ENCODE measurements around the gene STARD3NL. TPM values are rescaled to one million over a fixed set of nuclear protein-coding genes. Genes with fewer than 3 reads are reported as not detected.
"Not testable (repeated sequence)": the region's sequence is repeated elsewhere in the genome, so short reads cannot be mapped to it uniquely, and the experiment has no call there.

The STARD3NL gene
- total RNA-seq, 1 experiment from 2014 or later = 267 TPM

GRCh38 chr7:38264602-38265001 lies 86.6 kb downstream of the STARD3NL start:
- not testable (repeated sequence) for DNase-seq (ENCODE audit: low spot score)

GRCh38 chr7:38265958-38266357 lies 87.9 kb downstream of the STARD3NL start:
- DNase-seq (ENCODE audit: low spot score) = not testable (repeated sequence)

- DNase-seq (ENCODE audit: low spot score) = not testable (repeated sequence)
Observed at GRCh38 chr7:38269704-38270346, 91.8 kb downstream of the STARD3NL start.

- DNase-seq (ENCODE audit: low spot score) = not testable (repeated sequence)
Observed at GRCh38 chr7:38270405-38270804, 92.4 kb downstream of the STARD3NL start.

DNA sequence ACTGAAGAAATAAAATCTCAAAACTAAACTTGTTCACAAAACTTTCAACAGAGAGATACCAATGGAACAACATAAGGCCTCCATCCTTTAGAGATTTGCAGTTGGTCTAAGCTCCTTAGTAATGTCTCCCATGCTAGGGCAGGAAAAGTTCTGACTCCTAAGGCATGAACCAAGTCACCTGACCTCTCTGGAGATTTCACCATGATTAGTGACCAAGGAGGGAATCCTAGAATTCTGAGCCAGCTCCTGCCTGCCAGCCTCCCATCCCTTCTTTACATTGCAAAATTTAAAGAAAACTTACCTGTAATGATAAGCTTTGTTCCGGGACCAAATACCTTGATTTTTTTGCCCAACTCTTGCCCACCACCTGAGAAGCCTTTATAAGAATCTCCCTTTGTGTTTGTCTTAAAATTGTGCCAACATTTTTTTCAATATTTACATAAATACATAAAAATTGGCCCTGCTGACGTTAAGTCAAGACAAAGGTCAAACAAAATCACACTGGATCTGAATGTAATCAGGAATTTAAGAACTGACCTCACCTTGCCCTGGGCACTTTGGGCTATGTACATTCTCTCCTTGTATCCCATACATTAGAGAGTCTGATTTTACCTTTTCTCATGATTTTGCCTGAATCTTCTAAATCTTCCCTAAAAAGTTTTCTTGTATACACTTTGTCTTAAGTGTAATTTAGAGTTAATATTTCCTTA lies 95.4 kb downstream of the STARD3NL start, which contains the start of gene TARP:
Gene TARP, minus strand, starts transcription at position 351 of the 710 bp plus-strand sequence.
- DNase-seq (ENCODE audit: low spot score) = no peak

DNA sequence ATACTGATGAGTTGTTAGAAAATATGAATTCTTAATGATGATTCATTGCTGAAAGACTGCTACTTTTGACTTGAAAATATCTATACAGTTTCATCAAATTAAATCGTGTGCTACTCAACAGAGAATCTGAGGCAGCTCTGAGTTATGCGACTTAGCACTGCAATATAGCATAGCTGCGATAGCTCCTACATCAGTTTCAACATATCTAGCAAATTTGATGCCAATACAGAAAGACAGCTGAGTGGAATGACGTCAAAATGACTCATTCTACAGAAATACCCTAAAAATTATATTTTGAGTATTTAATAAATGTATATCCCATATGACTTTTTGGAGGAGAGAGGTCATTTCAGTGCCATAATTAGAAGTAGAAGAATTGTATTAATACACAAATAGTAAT lies 96.4 kb downstream of the STARD3NL start:
- DNase-seq (ENCODE audit: low spot score) = no peak

DNA sequence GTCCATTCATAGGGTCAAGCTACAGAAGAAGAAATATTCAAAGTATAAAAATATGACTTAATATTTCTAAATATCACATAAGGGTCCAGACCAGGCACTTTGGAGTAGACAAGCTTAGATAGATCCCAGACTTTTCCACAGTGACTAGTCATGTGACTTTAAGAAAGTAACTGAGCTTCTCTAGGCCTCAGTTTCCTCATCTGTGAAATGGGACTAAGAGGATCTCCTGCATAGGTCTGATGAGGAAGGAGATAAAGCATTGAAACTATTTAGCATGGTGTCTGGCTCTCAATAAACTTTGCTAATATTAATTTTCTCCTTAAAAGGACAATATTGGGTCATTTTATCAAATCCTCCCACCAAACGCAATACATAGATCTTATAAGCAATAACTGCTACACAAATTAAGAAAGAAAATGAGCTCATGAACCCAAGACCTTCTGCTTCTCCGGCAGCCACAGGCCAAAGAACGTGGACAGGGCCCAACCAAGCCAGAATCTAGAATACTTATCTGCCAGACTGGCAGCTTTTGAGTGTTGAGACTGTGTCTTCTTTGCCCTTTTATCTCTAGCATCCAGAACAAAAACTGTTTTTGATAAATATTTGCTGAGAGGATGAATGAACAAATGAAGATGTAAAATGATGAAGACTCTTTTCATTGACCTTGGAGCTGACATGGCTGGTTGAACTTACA lies 97.0 kb downstream of the STARD3NL start:
- no peak for DNase-seq (ENCODE audit: low spot score)

DNA sequence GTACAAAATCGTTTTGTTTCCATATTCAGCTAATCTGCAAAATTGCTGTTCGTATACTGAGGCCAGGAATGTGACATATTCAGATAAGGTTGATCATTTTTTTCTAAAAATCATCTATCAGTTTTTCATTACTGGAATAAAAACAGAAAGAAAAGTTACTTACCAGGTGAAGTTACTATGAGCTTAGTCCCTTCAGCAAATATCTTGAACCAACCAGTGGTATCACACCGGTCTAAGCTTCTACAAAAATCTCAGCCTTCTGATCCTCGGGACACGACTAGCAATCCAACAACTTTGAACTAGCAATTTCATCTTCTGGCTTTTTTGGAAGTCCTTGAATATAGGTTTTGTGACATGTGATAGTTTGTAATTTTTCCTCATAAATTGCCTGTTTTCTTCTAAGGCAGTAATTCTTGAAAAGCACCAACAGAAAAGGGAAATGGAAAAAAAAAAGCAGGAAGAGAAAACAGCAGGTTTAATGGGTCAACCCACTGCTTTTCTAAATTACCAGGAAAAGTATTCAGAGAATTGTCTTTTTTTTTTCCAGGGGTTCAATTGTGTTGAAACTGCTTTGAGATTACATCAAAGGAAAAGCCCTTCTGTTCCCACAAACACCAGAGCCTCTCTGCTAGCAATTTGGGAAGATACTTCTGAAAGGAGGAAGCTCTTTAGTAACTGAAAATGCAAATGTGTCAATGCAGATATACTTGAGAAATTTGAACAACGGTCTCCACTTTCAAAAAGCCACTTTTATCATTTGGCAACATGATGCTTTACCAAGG lies 98.2 kb downstream of the STARD3NL start:
- no peak for DNase-seq (ENCODE audit: low spot score)

DNA sequence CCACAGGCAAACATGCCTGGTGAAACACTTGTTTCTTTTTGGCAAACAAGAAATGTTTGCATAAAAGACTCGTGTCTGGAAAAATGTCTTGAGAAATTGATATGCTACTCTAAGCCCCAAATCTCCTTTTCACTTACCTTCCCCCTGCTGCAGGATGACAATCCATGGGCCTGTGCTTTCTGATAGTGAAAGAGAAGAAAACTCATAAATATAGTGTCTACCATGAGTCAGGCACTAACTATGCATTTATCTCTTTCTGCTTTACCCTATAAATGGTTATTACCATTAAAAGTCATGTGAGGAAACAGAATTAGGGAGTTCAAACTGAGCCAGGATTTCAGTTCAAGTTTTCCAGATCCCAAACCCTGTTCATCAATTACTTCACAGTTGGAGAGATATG lies 102.0 kb downstream of the STARD3NL start:
- no peak for DNase-seq (ENCODE audit: low spot score)

Data from H4 (cell line).